HAP-1 (cell line): Measurements from ENCODE around the gene XPO4.
A peak's percentile ranks its signal among the peaks of the same experiment; 100 is the strongest.
"Not testable (repeated sequence)": the region's sequence is repeated elsewhere in the genome, so short reads cannot be mapped to it uniquely, and the experiment has no call there.

Experiments used
- DNase-seq, 2 experiments: peaks; one replicate each; pipeline ENCODE4 v3.0.0-alpha.2; 2016 to 2020; ENCODE audit warnings: low spot score in 2 of 2
- H3K27me3 ChIP-seq: fragments of 250-450 bp; sonication (Bioruptor Pico); 2 replicates; pipeline ENCODE4 v1.5.1; 2020; ENCODE audit warnings: low read depth, mild to moderate bottlenecking, moderate library complexity
- H3K36me3 ChIP-seq: fragments of 250-450 bp; sonication (Bioruptor Pico); replicated peaks from 2 replicates; pipeline ENCODE4 v1.5.1; 2020; ENCODE audit warnings: mild to moderate bottlenecking
- H3K4me1 ChIP-seq: fragments of 250-450 bp; sonication (Bioruptor Pico); 2 replicates; pipeline ENCODE4 v1.5.1; 2020; ENCODE audit warnings: mild to moderate bottlenecking
- H3K4me3 ChIP-seq: fragments of 250-450 bp; sonication (Bioruptor Pico); 2 replicates; pipeline ENCODE4 v1.5.1; 2020; ENCODE audit warnings: mild to moderate bottlenecking, moderate library complexity
- H3K9me3 ChIP-seq: fragments of 250-450 bp; sonication (Bioruptor Pico); 2 replicates; pipeline ENCODE4 v1.5.1; 2020; ENCODE audit warnings: mild to moderate bottlenecking, moderate library complexity
- in situ Hi-C: fragments of 300-500 bp; cut with MboI; formaldehyde crosslinking; loops from 3 replicates; pipeline ENCODE4 v1.14.3; 2020; ENCODE audit warnings: low sequenced_read_pairs, inconsistent platforms, mixed read lengths

XPO4 gene

GRCh38 chr13:20873348-20873747 lies 29.2 kb downstream of the XPO4 start:
- no peaks in the 10 kb centered on the region for H3K27me3 ChIP-seq
- H3K36me3 ChIP-seq, result no peaks in the 10 kb centered on the region; the same call in 1 of the 2 replicates
- peak; percentile 44 to 83 for DNase-seq
- peaks cover 20% of the 10 kb centered on the region for H3K4me1 ChIP-seq
- no peak overlapping the region for H3K4me3 ChIP-seq
- in situ Hi-C loops, result no loop called here
- no peaks in the 10 kb centered on the region for H3K9me3 ChIP-seq

- Histone ChIP-seq H3K4me1 (peaks cover 20% of the 10 kb centered on the region), H3K4me3 (no peak overlapping the region), H3K9me3 (no peaks in the 10 kb centered on the region), H3K27me3 (no peaks in the 10 kb centered on the region), H3K36me3 (no peaks in the 10 kb centered on the region)
- DNase-seq, result no peak
- in situ Hi-C loops, result no loop called here
These were observed 31.7 kb downstream of the XPO4 start for GRCh38 chr13:20870829-20871228.

GRCh38 chr13:20869540-20869939 lies 33.0 kb downstream of the XPO4 start:
- in situ Hi-C loops, result no loop called here
- no peak for DNase-seq
- no peaks in the 10 kb centered on the region for H3K27me3 ChIP-seq

GRCh38 chr13:20867408-20867807 lies 35.1 kb downstream of the XPO4 start:
- in situ Hi-C loops, result no loop called here
- DNase-seq, result no peak
- Histone ChIP-seq H3K4me1 (peaks cover 2% of the 10 kb centered on the region), H3K27me3 (no peaks in the 10 kb centered on the region), H3K9me3 (no peaks in the 10 kb centered on the region), H3K36me3 (peaks cover 8% of the 10 kb centered on the region), H3K4me3 (no peak overlapping the region)

More at GRCh38 chr13:20869540-20869939, 33.0 kb downstream of the XPO4 start:
- Histone ChIP-seq H3K4me3 (no peak overlapping the region), H3K4me1 (peaks cover 20% of the 10 kb centered on the region), H3K9me3 (no peaks in the 10 kb centered on the region), H3K36me3 (no peaks in the 10 kb centered on the region)

- DNase-seq, in situ Hi-C loops, H3K4me3 ChIP-seq, H3K9me3 ChIP-seq, H3K4me1 ChIP-seq, H3K27me3 ChIP-seq: not testable (repeated sequence)
- H3K36me3 ChIP-seq, result peaks cover 16% of the 10 kb centered on the region
These were observed 40.9 kb downstream of the XPO4 start for GRCh38 chr13:20861666-20862065.

- Histone ChIP-seq H3K4me1 (no peaks in the 10 kb centered on the region), H3K9me3 (no peaks in the 10 kb centered on the region), H3K36me3 (peaks cover 16% of the 10 kb centered on the region), H3K27me3 (no peaks in the 10 kb centered on the region), H3K4me3 (no peak overlapping the region)
- DNase-seq, result no peak
- in situ Hi-C loops, result no loop called here
These were observed 41.7 kb downstream of the XPO4 start for GRCh38 chr13:20860844-20861243.

GRCh38 chr13:20856650-20857049 lies 45.9 kb downstream of the XPO4 start:
- Histone ChIP-seq H3K36me3 (peaks cover 8% of the 10 kb centered on the region), H3K9me3 (no peaks in the 10 kb centered on the region), H3K4me3 (no peak overlapping the region), H3K4me1 (no peaks in the 10 kb centered on the region), H3K27me3 (no peaks in the 10 kb centered on the region)
- DNase-seq, result no peak
- in situ Hi-C loops, result no loop called here

GRCh38 chr13:20851844-20852402 lies 50.6 kb downstream of the XPO4 start:
- in situ Hi-C loops, result no loop called here
- H3K9me3 ChIP-seq, result no peaks in the 10 kb centered on the region
- peaks cover 10% of the 10 kb centered on the region for H3K4me1 ChIP-seq
- H3K36me3 ChIP-seq, result peaks cover 1% of the 10 kb centered on the region
- no peaks in the 10 kb centered on the region for H3K27me3 ChIP-seq
- DNase-seq, result no peak
- no peak overlapping the region for H3K4me3 ChIP-seq

- Histone ChIP-seq H3K4me1 (peaks cover 16% of the 10 kb centered on the region), H3K9me3 (no peaks in the 10 kb centered on the region), H3K4me3 (no peak overlapping the region), H3K27me3 (no peaks in the 10 kb centered on the region), H3K36me3 (no peaks in the 10 kb centered on the region; the same call in none of the 2 replicates)
- in situ Hi-C loops, result loop anchor here (25.0 kb wide), 1 partner anchor 662 kb away; the partner anchor contains the start of gene GJB2
- DNase-seq, result peak in 1 of 2 experiments; percentile 23
These were observed 53.6 kb downstream of the XPO4 start for GRCh38 chr13:20848944-20849343.

- no peaks in the 10 kb centered on the region; the same call in none of the 2 replicates for H3K36me3 ChIP-seq
- DNase-seq, result no peak
- H3K4me3 ChIP-seq, result no peak overlapping the region
- no peaks in the 10 kb centered on the region for H3K27me3 ChIP-seq
- in situ Hi-C loops, result loop anchor here (25.0 kb wide), 1 partner anchor 661 kb away; the partner anchor contains the start of gene GJB2
- peaks cover 16% of the 10 kb centered on the region for H3K4me1 ChIP-seq
- H3K9me3 ChIP-seq, result no peaks in the 10 kb centered on the region
These were observed 54.3 kb downstream of the XPO4 start for GRCh38 chr13:20848203-20848602.

GRCh38 chr13:20847296-20847695 lies 55.2 kb downstream of the XPO4 start:
- peaks cover 22% of the 10 kb centered on the region for H3K4me1 ChIP-seq
- no peaks in the 10 kb centered on the region for H3K9me3 ChIP-seq
- peaks cover 6% of the 10 kb centered on the region for H3K36me3 ChIP-seq
- no peaks in the 10 kb centered on the region for H3K27me3 ChIP-seq
- H3K4me3 ChIP-seq, result no peak overlapping the region
- DNase-seq, result no peak
- in situ Hi-C loops, result loop anchor here (25.0 kb wide), 1 partner anchor 660 kb away; the partner anchor contains the start of gene GJB2

GRCh38 chr13:20843166-20843565 lies 59.4 kb downstream of the XPO4 start:
- peaks cover 33% of the 10 kb centered on the region for H3K36me3 ChIP-seq
- DNase-seq, result peak; percentile 64 to 80
- in situ Hi-C loops, result loop anchor here (25.0 kb wide), 1 partner anchor 656 kb away; the partner anchor contains the start of gene GJB2

GRCh38 chr13:20840568-20840967 lies 62.0 kb downstream of the XPO4 start:
- in situ Hi-C loops, result loop anchor here (25.0 kb wide), 1 partner anchor 653 kb away; the partner anchor contains the start of gene GJB2

More at GRCh38 chr13:20843166-20843565, 59.4 kb downstream of the XPO4 start:
- H3K4me1 ChIP-seq, result peaks cover 13% of the 10 kb centered on the region
- H3K27me3 ChIP-seq, result no peaks in the 10 kb centered on the region
- H3K4me3 ChIP-seq, result no peak overlapping the region
- H3K9me3 ChIP-seq, result no peaks in the 10 kb centered on the region

GRCh38 chr13:20833900-20834679 lies 68.5 kb downstream of the XPO4 start:
- H3K27me3 ChIP-seq, result no peaks in the 10 kb centered on the region
- in situ Hi-C loops, result loop anchor here (10.0 to 25.0 kb wide), 2 partner anchors 339 to 647 kb away; partner anchors contain the start of gene GJB2
- H3K36me3 ChIP-seq, result peaks cover 18% of the 10 kb centered on the region
- H3K4me1 ChIP-seq, result no peaks in the 10 kb centered on the region
- no peak for DNase-seq
- H3K9me3 ChIP-seq, result no peaks in the 10 kb centered on the region
- no peak overlapping the region for H3K4me3 ChIP-seq

More at GRCh38 chr13:20840568-20840967, 62.0 kb downstream of the XPO4 start:
- Histone ChIP-seq H3K4me1 (peaks cover 11% of the 10 kb centered on the region; the same call in 1 of the 2 replicates), H3K4me3 (no peak overlapping the region), H3K27me3 (no peaks in the 10 kb centered on the region), H3K9me3 (no peaks in the 10 kb centered on the region), H3K36me3 (peaks cover 45% of the 10 kb centered on the region)
- no peak for DNase-seq
